Globus pallidus (tissue), 1 donor: ENCODE data around the gene MTCL3.

Source experiments
- DNase-seq: peaks from one replicate; pipeline ENCODE4 v3.0.0-alpha.2; 2015; ENCODE audit warnings: low spot score

MTCL3 gene

GRCh38 chr6:127468936-127469335, 50.2 kb downstream of the MTCL3 start:
- DNase-seq, result no peak

GRCh38 chr6:127466416-127466815, 52.7 kb downstream of the MTCL3 start:
- DNase-seq, result no peak

GRCh38 chr6:127464881-127465459, 54.2 kb downstream of the MTCL3 start:
- peak; percentile 75 for DNase-seq

- DNase-seq, result no peak
Measured at GRCh38 chr6:127464161-127464880, 54.8 kb downstream of the MTCL3 start.

- DNase-seq, result no peak
Measured at GRCh38 chr6:127463056-127463455, 56.1 kb downstream of the MTCL3 start.

GRCh38 chr6:127462376-127462775, 56.8 kb downstream of the MTCL3 start:
- no peak for DNase-seq

GRCh38 chr6:127460465-127460864, 58.7 kb downstream of the MTCL3 start:
- no peak for DNase-seq

GRCh38 chr6:127459231-127459641, 59.9 kb downstream of the MTCL3 start, which contains the start of gene KIAA0408:
TSS of gene KIAA0408 (minus strand) at chr6:127459389. CDS start at chr6:127453981, 5,408 bp downstream.
- peak; percentile 41 for DNase-seq

- DNase-seq, result no peak
Measured at GRCh38 chr6:127458817-127459216, 60.3 kb downstream of the MTCL3 start.

GRCh38 chr6:127458222-127458621, 60.9 kb downstream of the MTCL3 start:
- no peak for DNase-seq

- peak; percentile 38 for DNase-seq
Measured at GRCh38 chr6:127457456-127458064, 61.6 kb downstream of the MTCL3 start.

GRCh38 chr6:127456465-127456864, 62.7 kb downstream of the MTCL3 start:
- no peak for DNase-seq

GRCh38 chr6:127453845-127454619, 65.1 kb downstream of the MTCL3 start:
- DNase-seq, result no peak

- no peak for DNase-seq
Measured at GRCh38 chr6:127452803-127453202, 66.3 kb downstream of the MTCL3 start.

GRCh38 chr6:127451388-127451787, 67.7 kb downstream of the MTCL3 start:
- no peak for DNase-seq

GRCh38 chr6:127447780-127448179, 71.4 kb downstream of the MTCL3 start:
- DNase-seq, result no peak

- DNase-seq, result no peak
Measured at GRCh38 chr6:127446356-127446755, 72.8 kb downstream of the MTCL3 start.

GRCh38 chr6:127441881-127442280, 77.3 kb downstream of the MTCL3 start:
- DNase-seq, result no peak

- DNase-seq, result no peak
Measured at GRCh38 chr6:127439718-127440117, 79.4 kb downstream of the MTCL3 start.

GRCh38 chr6:127436578-127437110, 82.5 kb downstream of the MTCL3 start:
- no peak for DNase-seq

GRCh38 chr6:127435626-127436220, 83.4 kb downstream of the MTCL3 start:
- DNase-seq, result no peak

GRCh38 chr6:127434651-127435050, 84.5 kb downstream of the MTCL3 start:
- DNase-seq, result no peak
